ENCODE data around the gene ATP6AP1. TPM values are rescaled to one million over a fixed set of nuclear protein-coding genes. Genes with fewer than 3 reads are reported as not detected.

Gene ATP6AP1
- total RNA-seq, 1 experiment from 2014 or later = 112 TPM

- no peaks in the 10 kb centered on the region for H3K27me3 ChIP-seq (replicated peaks; ENCODE audit: control insufficient read depth, insufficient read depth, low read length)
- no peaks in the 10 kb centered on the region for H3K9me3 ChIP-seq
- no peak for DNase-seq
- H3K36me3 Mint-ChIP-seq (ENCODE audit: insufficient read depth, unreplicated experiment) = peaks cover 63% of the 10 kb centered on the region
- H3K27ac Mint-ChIP-seq (ENCODE audit: unreplicated experiment) = peak overlapping the region; percentile 94
- intact Hi-C loops (cut with micrococcal nuclease; ENCODE audit: unreplicated experiment) = loop anchor here (10.0 kb wide), 1 partner anchor 405 kb away; the partner anchor contains the start of genes HCFC1 and TMEM187
- peak overlapping the region; percentile 81 for H3K4me3 ChIP-seq (ENCODE audit: low read depth, low read length)
- H3K4me3 Mint-ChIP-seq (ENCODE audit: unreplicated experiment) = peak overlapping the region; percentile 80
- POLR2A ChIA-PET = interaction anchor here (0.6 to 1.5 kb wide), 3 partner anchors 8 to 111 kb away, joined by 3 to 5 read pairs (median 5); partner anchors contain the start of genes RPL10 and SLC10A3
- CTCF ChIA-PET = no interaction called here
- no peaks in the 10 kb centered on the region for H3K4me1 ChIP-seq
- no peaks in the 10 kb centered on the region for H3K9me3 Mint-ChIP-seq (ENCODE audit: unreplicated experiment)
- no peaks in the 10 kb centered on the region for H3K27me3 Mint-ChIP-seq (ENCODE audit: insufficient read depth, unreplicated experiment)
- peaks cover 6% of the 10 kb centered on the region for H3K4me1 Mint-ChIP-seq (ENCODE audit: low read depth, unreplicated experiment)
- no TSS peak for BruUV-seq (replicated peaks)
- peaks cover 2% of the 10 kb centered on the region; the same call in 1 of the 2 replicates for H3K36me3 ChIP-seq (ENCODE audit: control insufficient read depth, insufficient read depth, low read length)
- TF ChIP-seq, protein P1, sequence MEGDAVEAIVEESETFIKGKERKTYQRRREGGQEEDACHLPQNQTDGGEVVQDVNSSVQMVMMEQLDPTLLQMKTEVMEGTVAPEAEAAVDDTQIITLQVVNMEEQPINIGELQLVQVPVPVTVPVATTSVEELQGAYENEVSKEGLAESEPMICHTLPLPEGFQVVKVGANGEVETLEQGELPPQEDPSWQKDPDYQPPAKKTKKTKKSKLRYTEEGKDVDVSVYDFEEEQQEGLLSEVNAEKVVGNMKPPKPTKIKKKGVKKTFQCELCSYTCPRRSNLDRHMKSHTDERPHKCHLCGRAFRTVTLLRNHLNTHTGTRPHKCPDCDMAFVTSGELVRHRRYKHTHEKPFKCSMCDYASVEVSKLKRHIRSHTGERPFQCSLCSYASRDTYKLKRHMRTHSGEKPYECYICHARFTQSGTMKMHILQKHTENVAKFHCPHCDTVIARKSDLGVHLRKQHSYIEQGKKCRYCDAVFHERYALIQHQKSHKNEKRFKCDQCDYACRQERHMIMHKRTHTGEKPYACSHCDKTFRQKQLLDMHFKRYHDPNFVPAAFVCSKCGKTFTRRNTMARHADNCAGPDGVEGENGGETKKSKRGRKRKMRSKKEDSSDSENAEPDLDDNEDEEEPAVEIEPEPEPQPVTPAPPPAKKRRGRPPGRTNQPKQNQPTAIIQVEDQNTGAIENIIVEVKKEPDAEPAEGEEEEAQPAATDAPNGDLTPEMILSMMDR (IDR thresholded peaks at IDR 0.05; ENCODE audit: insufficient read depth in 1 of 2, low read depth in 1 of 2, low read length in 1 of 2, severe bottlenecking in 1 of 2, unreplicated experiment in 1 of 2) = no peak
Measured at GRCh38 chrX:154379569-154379951, 48.9 kb upstream of the ATP6AP1 start.

- H3K9me3 Mint-ChIP-seq (ENCODE audit: unreplicated experiment) = no peaks in the 10 kb centered on the region
- Histone ChIP-seq H3K4me1 (no peaks in the 10 kb centered on the region), H3K36me3 (ENCODE audit: control insufficient read depth, insufficient read depth, low read length) (peaks cover 2% of the 10 kb centered on the region; the same call in 1 of the 2 replicates), H3K4me3 (ENCODE audit: low read depth, low read length) (peak overlapping the region; percentile 81), H3K9me3 (no peaks in the 10 kb centered on the region), H3K27me3 (replicated peaks; ENCODE audit: control insufficient read depth, insufficient read depth, low read length) (no peaks in the 10 kb centered on the region)
- POLR2A ChIA-PET = interaction anchor here (1.5 kb wide), 1 partner anchor 9 kb away, joined by 3 read pairs; no protein-coding TSS in a partner anchor
- TF ChIP-seq, protein P1 (IDR thresholded peaks at IDR 0.05; ENCODE audit: insufficient read depth in 1 of 2, low read depth in 1 of 2, low read length in 1 of 2, severe bottlenecking in 1 of 2, unreplicated experiment in 1 of 2) = no peak
- intact Hi-C loops (cut with micrococcal nuclease; ENCODE audit: unreplicated experiment) = no loop called here
- peaks cover 6% of the 10 kb centered on the region for H3K4me1 Mint-ChIP-seq (ENCODE audit: low read depth, unreplicated experiment)
- BruUV-seq (replicated peaks) = TSS peak; percentile 77
- no peaks in the 10 kb centered on the region for H3K27me3 Mint-ChIP-seq (ENCODE audit: insufficient read depth, unreplicated experiment)
- CTCF ChIA-PET = no interaction called here
- peak overlapping the region; percentile 80 for H3K4me3 Mint-ChIP-seq (ENCODE audit: unreplicated experiment)
- no peak for DNase-seq
- peak overlapping the region; percentile 94 for H3K27ac Mint-ChIP-seq (ENCODE audit: unreplicated experiment)
- peaks cover 58% of the 10 kb centered on the region for H3K36me3 Mint-ChIP-seq (ENCODE audit: insufficient read depth, unreplicated experiment)
Measured at GRCh38 chrX:154380153-154380552, 48.3 kb upstream of the ATP6AP1 start.

GRCh38 chrX:154380787-154381186, 47.7 kb upstream of the ATP6AP1 start:
- DNase-seq = no peak
- BruUV-seq (replicated peaks) = no TSS peak
- H3K4me3 Mint-ChIP-seq (ENCODE audit: unreplicated experiment) = peak overlapping the region; percentile 80
- intact Hi-C loops (cut with micrococcal nuclease; ENCODE audit: unreplicated experiment) = no loop called here
- H3K36me3 Mint-ChIP-seq (ENCODE audit: insufficient read depth, unreplicated experiment) = peaks cover 57% of the 10 kb centered on the region
- peaks cover 6% of the 10 kb centered on the region for H3K4me1 Mint-ChIP-seq (ENCODE audit: low read depth, unreplicated experiment)
- Histone ChIP-seq H3K27me3 (replicated peaks; ENCODE audit: control insufficient read depth, insufficient read depth, low read length) (no peaks in the 10 kb centered on the region), H3K4me1 (no peaks in the 10 kb centered on the region), H3K36me3 (ENCODE audit: control insufficient read depth, insufficient read depth, low read length) (peaks cover 2% of the 10 kb centered on the region; the same call in 1 of the 2 replicates), H3K9me3 (no peaks in the 10 kb centered on the region), H3K4me3 (ENCODE audit: low read depth, low read length) (no peak overlapping the region; the same call in 1 of the 2 replicates)
- CTCF ChIA-PET = no interaction called here
- TF ChIP-seq, protein P1 (IDR thresholded peaks at IDR 0.05; ENCODE audit: insufficient read depth in 1 of 2, low read depth in 1 of 2, low read length in 1 of 2, severe bottlenecking in 1 of 2, unreplicated experiment in 1 of 2) = no peak
- POLR2A ChIA-PET = no interaction called here
- H3K27me3 Mint-ChIP-seq (ENCODE audit: insufficient read depth, unreplicated experiment) = no peaks in the 10 kb centered on the region
- no peaks in the 10 kb centered on the region for H3K9me3 Mint-ChIP-seq (ENCODE audit: unreplicated experiment)
- peak overlapping the region; percentile 68 for H3K27ac Mint-ChIP-seq (ENCODE audit: unreplicated experiment)
